A549 (cell line): ENCODE data around the gene LAMC3. TPM values are rescaled to one million over a fixed set of nuclear protein-coding genes. Genes with fewer than 3 reads are reported as not detected.

ENCODE experiments used
- ATAC-seq, 2 experiments: fragments of 200-7000 bp in 1 of 2; fragments of >200 bp in 1 of 2; cut with Nextera tagmentation in 1 of 2; cut with Tn5 transposase in 1 of 2; 3 replicates each; pipeline versions ENCODE4 v1.8.0 to v1.9.1; 2018 to 2020; ENCODE audit warnings: mild to moderate bottlenecking in 1 of 2, moderate library complexity in 1 of 2
- CTCF ChIA-PET: fragments of 300-600 bp; sonication (Branson Sonifier 250); formaldehyde crosslinking; extraction: SDS; loops from one replicate; lab custom pipeline; 2021; ENCODE audit warnings: antibody characterized with exemption, inconsistent platforms; lab: Yijun Ruan, JAX
- POLR2A ChIA-PET: fragments of 350-600 bp; formaldehyde crosslinking; extraction: SDS; loops from one replicate; lab custom pipeline; 2021; ENCODE audit warnings: antibody characterized with exemption, inconsistent platforms; lab: Yijun Ruan, JAX
- DNase-seq, 2 experiments: peaks; one replicate each; pipeline versions ENCODE4 v3.0.0 to v3.0.0-alpha.2; 2011 to 2016; ENCODE audit warnings: low read depth in 1 of 2, low spot score in 1 of 2
- FAIRE-seq: peaks from 2 replicates; lab custom pipeline; 2011; peaks lifted over from hg19 to GRCh38; lab: Jason Lieb, UNC
- H3K27ac ChIP-seq, 2 experiments: fragments of >200 bp; sonication (Bioruptor Twin); formaldehyde crosslinking; 3 replicates each; pipeline ENCODE4 v1.5.1; 2016 to 2017
- H3K4me1 ChIP-seq: fragments of >200 bp; sonication (Bioruptor Twin); formaldehyde crosslinking; 3 replicates; pipeline ENCODE4 v1.6.1; 2016
- H3K4me2 ChIP-seq: fragments of >200 bp; sonication (Bioruptor Twin); formaldehyde crosslinking; 3 replicates; pipeline ENCODE4 v1.6.1; 2016
- H3K4me3 ChIP-seq: fragments of >200 bp; sonication (Bioruptor Twin); formaldehyde crosslinking; 3 replicates; pipeline ENCODE4 v1.5.1; 2016
- H3K9me3 ChIP-seq: fragments of >200 bp; sonication (Bioruptor Twin); formaldehyde crosslinking; 3 replicates; pipeline ENCODE4 v1.6.1; 2016
- BHLHE40 ChIP-seq: IDR thresholded peaks from 2 replicates; pipeline ENCODE4 v1.6.1; 2012; ENCODE audit warnings: low read depth, low read length, inconsistent platforms
- CBX8 ChIP-seq: fragments of 200-600 bp; sonication (generic); IDR thresholded peaks from 2 replicates; pipeline ENCODE4 v1.6.1; 2016
- CHD4 ChIP-seq: fragments of 200-600 bp; sonication (generic); IDR thresholded peaks from 2 replicates; pipeline ENCODE4 v1.6.1; 2016; ENCODE audit warnings: antibody characterized with exemption, mild to moderate bottlenecking, borderline replicate concordance
- E2F6 ChIP-seq: IDR thresholded peaks from 2 replicates; pipeline ENCODE4 v1.6.1; 2012; ENCODE audit warnings: low read depth, borderline replicate concordance
- EHF ChIP-seq: fragments of 250-450 bp; sonication (Bioruptor Pico); IDR thresholded peaks from 2 replicates; pipeline ENCODE4 v1.5.0; 2020; ENCODE audit warnings: mild to moderate bottlenecking
- ELK1 ChIP-seq: fragments of 150-350 bp; IDR thresholded peaks from 2 replicates; pipeline ENCODE4 v1.6.1; 2014; ENCODE audit warnings: low read depth, mild to moderate bottlenecking, low read length
- EP300 ChIP-seq, 2 experiments: fragments of >200 bp; sonication (Bioruptor Twin); formaldehyde crosslinking; IDR thresholded peaks; 2 replicates in 1 of 2; 3 replicates in 1 of 2; pipeline ENCODE4 v1.6.1; 2016 to 2017
- ESRRA ChIP-seq: fragments of 150-350 bp; IDR thresholded peaks from 2 replicates; pipeline ENCODE4 v1.6.1; 2014; ENCODE audit warnings: mild to moderate bottlenecking, low read length, borderline replicate concordance
- FOSL2 ChIP-seq, 2 experiments: fragments of 450-650 bp in 1 of 2; fragments of >200 bp in 1 of 2; sonication (Bioruptor Twin) in 1 of 2; formaldehyde crosslinking; IDR thresholded peaks; 2 replicates each; pipeline versions ENCODE4 v1.5.0 to v1.6.1; 2016 to 2020; ENCODE audit warnings: mild to moderate bottlenecking in 1 of 2, moderate library complexity in 1 of 2
- GATA3 ChIP-seq: IDR thresholded peaks from 2 replicates; pipeline ENCODE4 v1.6.1; 2012; ENCODE audit warnings: borderline replicate concordance
- HDAC2 ChIP-seq: fragments of 200-600 bp; sonication (generic); IDR thresholded peaks from 2 replicates; pipeline ENCODE4 v1.6.1; 2016
- JUN ChIP-seq, 2 experiments: fragments of >200 bp; sonication (Bioruptor Twin); formaldehyde crosslinking; IDR thresholded peaks; 2 replicates in 1 of 2; 3 replicates in 1 of 2; pipeline ENCODE4 v1.6.1; 2016 to 2017
- JUNB ChIP-seq: fragments of >200 bp; sonication (Bioruptor Twin); formaldehyde crosslinking; IDR thresholded peaks from 2 replicates; pipeline ENCODE4 v1.6.1; 2016
- MAX ChIP-seq: IDR thresholded peaks from 2 replicates; pipeline ENCODE4 v1.6.1; 2012
- MAZ ChIP-seq: fragments of 150-350 bp; IDR thresholded peaks from 2 replicates; pipeline ENCODE4 v1.6.1; 2014; ENCODE audit warnings: antibody characterized with exemption, low read depth, low read length, borderline replicate concordance
- MYC ChIP-seq: IDR thresholded peaks from 2 replicates; pipeline ENCODE4 v1.6.1; 2012; ENCODE audit warnings: mild to moderate bottlenecking, inconsistent platforms, low read length, improper control_type of control experiment, borderline replicate concordance
- NFE2L2 ChIP-seq: fragments of 150-350 bp; conservative IDR thresholded peaks from 2 replicates; pipeline ENCODE4 v1.6.1; 2014; ENCODE audit warnings: low read length
- PBX3 ChIP-seq: IDR thresholded peaks from 2 replicates; pipeline ENCODE4 v1.6.1; 2012
- PHF8 ChIP-seq: fragments of 200-600 bp; sonication (generic); IDR thresholded peaks from 2 replicates; pipeline ENCODE4 v1.6.1; 2016; ENCODE audit warnings: low read depth, mild to moderate bottlenecking, antibody characterized with exemption, moderate library complexity, borderline replicate concordance
- POLR2A ChIP-seq: IDR thresholded peaks from 2 replicates; pipeline ENCODE4 v1.6.1; 2012; ENCODE audit warnings: mild to moderate bottlenecking, low read length
- RAD21 ChIP-seq, 2 experiments: fragments of >200 bp in 1 of 2; sonication (Bioruptor Twin) in 1 of 2; formaldehyde crosslinking in 1 of 2; IDR thresholded peaks in 1 of 2; conservative IDR thresholded peaks in 1 of 2; 2 replicates in 1 of 2; 3 replicates in 1 of 2; pipeline ENCODE4 v1.6.1; 2012 to 2018; ENCODE audit warnings: inconsistent platforms in 1 of 2
- RCOR1 ChIP-seq: fragments of 150-350 bp; IDR thresholded peaks from 2 replicates; pipeline ENCODE4 v1.6.1; 2014; ENCODE audit warnings: antibody characterized with exemption, low read length, low read depth
- RFX5 ChIP-seq: fragments of 450-650 bp; IDR thresholded peaks from 2 replicates; pipeline ENCODE4 v1.7.1; 2014; ENCODE audit warnings: antibody characterized with exemption, mild to moderate bottlenecking, moderate library complexity
- SMC3 ChIP-seq: fragments of >200 bp; sonication (Bioruptor Twin); formaldehyde crosslinking; IDR thresholded peaks from 3 replicates; pipeline ENCODE4 v1.6.1; 2018; ENCODE audit warnings: inconsistent platforms
- TFCP2L1 ChIP-seq: fragments of 250-450 bp; sonication (Bioruptor Pico); IDR thresholded peaks from 2 replicates; pipeline ENCODE4 v1.5.0; 2021; ENCODE audit warnings: mild to moderate bottlenecking
- USF2 ChIP-seq: fragments of 450-650 bp; IDR thresholded peaks from 2 replicates; pipeline ENCODE4 v1.6.1; 2014; ENCODE audit warnings: antibody characterized with exemption
- ZNF302 ChIP-seq: fragments of 250-450 bp; sonication (Bioruptor Pico); IDR thresholded peaks from 2 replicates; pipeline ENCODE4 v1.9.0; 2021; ENCODE audit warnings: inconsistent platforms, mild to moderate bottlenecking, moderate library complexity
- WGBS: methylation state at CpG from one replicate; pipeline ENCODE4 v1.1.6; 2017; ENCODE audit errors: missing lambda C conversion rate; 5-methylcytosine and 5-hydroxymethylcytosine counted together
- polyA plus RNA-seq, 4 experiments: library from polyadenylated mRNA; depleted of rRNA in 3 of 4; stranded (reverse); fragments of >200 nt; fragmentation: RNase III in 1 of 4; extraction: RNeasy Plus Mini Kit Qiagen cat#74134 plus additional on column Dnase treatment in 1 of 4; gene quantifications; 2 replicates in 3 of 4; 3 replicates in 1 of 4; pipeline ENCODE4 v1.2.3, GENCODE V29; 2011 to 2017

Gene LAMC3
- polyA plus RNA-seq, 2 of the 4 experiments (the other 2 are of a cell fraction) = 1.0 to 1.5 TPM

GRCh38 chr9:130962418-130963316, 46.3 kb upstream of the LAMC3 start:
- ChIA-PET CTCF (interaction anchor here (0.5 to 5.3 kb wide), 15 partner anchors 9 to 261 kb away, joined by 3 to 28 read pairs (median 3); no protein-coding TSS in a partner anchor), POLR2A (interaction anchor here (0.6 to 1.4 kb wide), 2 partner anchors 11 to 35 kb away, joined by 3 read pairs; no protein-coding TSS in a partner anchor)
- 39% methylated on average over 21 of the region's 22 CpGs for WGBS
- Histone ChIP-seq H3K4me3 (no peak overlapping the region), H3K4me1 (peaks cover 16% of the 10 kb centered on the region), H3K4me2 (peak overlapping the region; percentile 70), H3K9me3 (peaks cover 14% of the 10 kb centered on the region; the same call in 2 of the 3 replicates), H3K27ac (peak overlapping the region; percentile 83 to 90)
- FAIRE-seq (no peak), ATAC-seq (peak; percentile 98), DNase-seq (peak; percentile 82 to 95)
- no peak for TF ChIP-seq EP300 (IDR thresholded peaks at IDR 0.05)
- no peak for TF ChIP-seq ESRRA
- TF ChIP-seq BHLHE40 = no peak
- no peak for TF ChIP-seq POLR2A
- TF ChIP-seq NFE2L2 = no peak
- TF ChIP-seq ZNF302 (CRISPR knock-in tag) = no peak
- no peak for TF ChIP-seq CHD4
- 0 out of 2 replicates have a peak, but pooled peaks have one; percentile 21 for TF ChIP-seq USF2
- peak; percentile 77 for TF ChIP-seq FOSL2 (IDR thresholded peaks at IDR 0.05)
- peak; percentile 91 for TF ChIP-seq FOSL2 (CRISPR knock-in tag; IDR thresholded peaks at IDR 0.05)
- peak; percentile 47; the same call in 1 of the 2 replicates for TF ChIP-seq GATA3
- no peak for TF ChIP-seq MAZ
- peak; percentile 71 for TF ChIP-seq JUNB
- TF ChIP-seq CBX8 = no peak
- no peak for TF ChIP-seq E2F6
- TF ChIP-seq SMC3 = no peak

GRCh38 chr9:130963337-130963908, 45.6 kb upstream of the LAMC3 start:
- no peak for DNase-seq
- Histone ChIP-seq H3K4me2 (peak overlapping the region; percentile 70), H3K4me1 (peaks cover 16% of the 10 kb centered on the region), H3K9me3 (peaks cover 11% of the 10 kb centered on the region; the same call in 2 of the 3 replicates), H3K4me3 (no peak overlapping the region), H3K27ac (peak overlapping the region; percentile 83 to 90)
- no peak for TF ChIP-seq JUNB
- no peak for TF ChIP-seq PBX3
- TF ChIP-seq RAD21 (conservative IDR thresholded peaks at IDR 0.05 in 1 of 2, IDR thresholded peaks at IDR 0.05 in 1 of 2) = no peak
- TF ChIP-seq EHF (CRISPR knock-in tag) = no peak
- TF ChIP-seq TFCP2L1 (CRISPR knock-in tag) = no peak
- no peak for TF ChIP-seq EP300 (IDR thresholded peaks at IDR 0.05)
- TF ChIP-seq ELK1 = no peak
- TF ChIP-seq MYC = no peak
- TF ChIP-seq JUN (IDR thresholded peaks at IDR 0.05) = no peak
- TF ChIP-seq PHF8 = no peak
- TF ChIP-seq RFX5 = no peak
- no peak for TF ChIP-seq HDAC2
- TF ChIP-seq POLR2A = no peak
- no peak for TF ChIP-seq CHD4
- TF ChIP-seq MAX = no peak
- TF ChIP-seq RCOR1 = no peak
- POLR2A ChIA-PET = interaction anchor here (0.6 kb wide), 1 partner anchor 10 kb away, joined by 3 read pairs; no protein-coding TSS in a partner anchor
- CTCF ChIA-PET = interaction anchor here (0.8 to 5.3 kb wide), 6 partner anchors 11 to 83 kb away, joined by 3 to 28 read pairs (median 10); no protein-coding TSS in a partner anchor
- 90% methylated on average over 11 of the region's 15 CpGs for WGBS
- ATAC-seq = no peak
- no peak for FAIRE-seq
